PC-9 (cell line): Measurements from ENCODE around the gene KLF17. TPM values are rescaled to one million over a fixed set of nuclear protein-coding genes. Genes with fewer than 3 reads are reported as not detected.

Experiments
- BruUV-seq: library from RNA; stranded (reverse); fragments of 400-500 nt; replicated peaks from 2 replicates; lab custom pipeline; 2021; lab: Mats Ljungman, UMichigan
- CTCF ChIA-PET: fragments of 300-600 bp; sonication (Branson Sonifier 250); formaldehyde crosslinking; loops from one replicate; lab custom pipeline; 2022; ENCODE audit warnings: antibody characterized with exemption; lab: Charles Lee
- POLR2A ChIA-PET: fragments of 300-600 bp; sonication (Branson Sonifier 250); formaldehyde crosslinking; loops from one replicate; lab custom pipeline; 2022; ENCODE audit warnings: antibody characterized with exemption; ENCODE audit not compliant: unreplicated experiment; lab: Charles Lee
- DNase-seq, 2 experiments: peaks; one replicate each; pipeline versions ENCODE4 v3.0.0 to v3.0.0-alpha.2; 2015 to 2022; ENCODE audit warnings: mixed read lengths in 1 of 2
- H2AFZ ChIP-seq: fragments of 200-600 bp; sonication (generic); 2 replicates; pipeline ENCODE4 v1.8.1; 2017; ENCODE audit warnings: antibody characterized with exemption
- H3F3A ChIP-seq: fragments of 200-600 bp; sonication (generic); 2 replicates; pipeline ENCODE4 v1.8.1; 2017; ENCODE audit warnings: antibody characterized with exemption, mild to moderate bottlenecking, low read depth; ENCODE audit not compliant: insufficient read depth
- H3K27ac ChIP-seq: fragments of 200-600 bp; sonication (generic); 2 replicates; pipeline ENCODE4 v1.6.1; 2016; ENCODE audit warnings: mixed run types
- H3K27me3 ChIP-seq: fragments of 200-600 bp; sonication (generic); 2 replicates; pipeline ENCODE4 v1.6.1; 2016; ENCODE audit warnings: low read depth, mixed run types; ENCODE audit not compliant: insufficient read depth
- H3K36me3 ChIP-seq: fragments of 200-600 bp; sonication (generic); 2 replicates; pipeline ENCODE4 v1.6.1; 2016; ENCODE audit warnings: low read depth, mixed run types
- H3K4me1 ChIP-seq: fragments of 200-600 bp; sonication (generic); replicated peaks from 2 replicates; pipeline ENCODE4 v1.6.1; 2016; ENCODE audit warnings: mixed run types; ENCODE audit not compliant: insufficient read depth
- H3K4me2 ChIP-seq: fragments of 200-600 bp; sonication (generic); 2 replicates; pipeline ENCODE4 v1.6.1; 2017; ENCODE audit warnings: mixed run types
- H3K4me3 ChIP-seq: fragments of 200-600 bp; sonication (generic); 2 replicates; pipeline ENCODE4 v1.6.1; 2016; ENCODE audit warnings: mixed run types
- H3K79me2 ChIP-seq: fragments of 200-600 bp; sonication (generic); 2 replicates; pipeline ENCODE4 v1.6.1; 2017; ENCODE audit warnings: low read depth, mixed run types
- H3K9me2 ChIP-seq: fragments of 200-600 bp; sonication (generic); 2 replicates; pipeline ENCODE4 v1.8.1; 2017; ENCODE audit warnings: mild to moderate bottlenecking; ENCODE audit not compliant: insufficient read depth
- H3K9me3 ChIP-seq: fragments of 200-600 bp; sonication (generic); 2 replicates; pipeline ENCODE4 v1.8.1; 2016; ENCODE audit warnings: low read depth; ENCODE audit not compliant: insufficient read depth
- H4K20me1 ChIP-seq: fragments of 200-600 bp; sonication (generic); 2 replicates; pipeline ENCODE4 v1.8.1; 2017; ENCODE audit not compliant: insufficient read depth
- EZH2 ChIP-seq: fragments of 200-600 bp; sonication (generic); IDR thresholded peaks from 2 replicates; pipeline ENCODE4 v1.8.0; 2017; ENCODE audit warnings: antibody characterized with exemption, low read depth
- intact Hi-C: fragments of 100-400 bp; cut with micrococcal nuclease; formaldehyde crosslinking; loops from one replicate; pipeline ENCODE4 v1.10.0; 2022; ENCODE audit not compliant: unreplicated experiment
- total RNA-seq: library from RNA; stranded (reverse); gene quantifications from 2 replicates; pipeline ENCODE4 v1.2.3, GENCODE V29; 2021
- TF ChIP-seq, protein P1 (sequence below): fragments of 200-600 bp; sonication (generic); conservative IDR thresholded peaks from 2 replicates; pipeline ENCODE4 v1.6.1; 2017; ENCODE audit warnings: mixed run types, antibody characterized with exemption, mild to moderate bottlenecking, moderate library complexity

Gene KLF17
- total RNA-seq, 1 experiment from 2014 or later = not detected

DNA sequence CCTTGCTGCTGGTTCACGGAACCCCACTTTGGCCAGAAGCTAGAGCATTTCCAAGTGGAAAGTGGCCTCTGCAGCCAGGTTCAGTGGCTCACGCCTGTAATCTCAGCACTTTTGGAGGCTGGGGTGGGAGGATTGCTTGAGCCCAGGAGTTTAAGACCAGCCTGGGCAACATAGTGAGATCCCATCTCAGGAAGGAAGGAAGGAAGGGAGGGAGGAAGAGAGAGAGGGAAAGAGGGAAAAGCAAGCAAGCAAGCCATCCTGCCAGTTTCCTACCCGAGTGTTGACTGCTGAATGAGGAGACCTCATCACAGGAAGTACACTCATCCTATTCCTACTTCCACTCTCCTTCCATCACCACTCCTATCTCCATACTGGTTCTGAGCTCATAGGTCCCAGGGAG is 12.8 kb upstream of the KLF17 start:
- Histone ChIP-seq H3K79me2 (no peaks in the 10 kb centered on the region), H3K9me3 (no peaks in the 10 kb centered on the region), H2AFZ (no peak overlapping the region), H3K4me1 (no peaks in the 10 kb centered on the region), H3K4me2 (no peak overlapping the region), H3F3A (peaks cover 3% of the 10 kb centered on the region; the same call in 1 of the 2 replicates), H3K4me3 (no peak overlapping the region), H3K27me3 (no peaks in the 10 kb centered on the region), H3K9me2 (no peaks in the 10 kb centered on the region), H4K20me1 (no peaks in the 10 kb centered on the region), H3K27ac (no peak overlapping the region), H3K36me3 (no peaks in the 10 kb centered on the region)
- no peak for DNase-seq
- TF ChIP-seq, protein P1, sequence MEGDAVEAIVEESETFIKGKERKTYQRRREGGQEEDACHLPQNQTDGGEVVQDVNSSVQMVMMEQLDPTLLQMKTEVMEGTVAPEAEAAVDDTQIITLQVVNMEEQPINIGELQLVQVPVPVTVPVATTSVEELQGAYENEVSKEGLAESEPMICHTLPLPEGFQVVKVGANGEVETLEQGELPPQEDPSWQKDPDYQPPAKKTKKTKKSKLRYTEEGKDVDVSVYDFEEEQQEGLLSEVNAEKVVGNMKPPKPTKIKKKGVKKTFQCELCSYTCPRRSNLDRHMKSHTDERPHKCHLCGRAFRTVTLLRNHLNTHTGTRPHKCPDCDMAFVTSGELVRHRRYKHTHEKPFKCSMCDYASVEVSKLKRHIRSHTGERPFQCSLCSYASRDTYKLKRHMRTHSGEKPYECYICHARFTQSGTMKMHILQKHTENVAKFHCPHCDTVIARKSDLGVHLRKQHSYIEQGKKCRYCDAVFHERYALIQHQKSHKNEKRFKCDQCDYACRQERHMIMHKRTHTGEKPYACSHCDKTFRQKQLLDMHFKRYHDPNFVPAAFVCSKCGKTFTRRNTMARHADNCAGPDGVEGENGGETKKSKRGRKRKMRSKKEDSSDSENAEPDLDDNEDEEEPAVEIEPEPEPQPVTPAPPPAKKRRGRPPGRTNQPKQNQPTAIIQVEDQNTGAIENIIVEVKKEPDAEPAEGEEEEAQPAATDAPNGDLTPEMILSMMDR = no peak
- TF ChIP-seq EZH2 = no peak
- CTCF ChIA-PET = interaction anchor here (0.6 kb wide), 1 partner anchor 57 kb away, joined by 3 read pairs; no protein-coding TSS in a partner anchor
- intact Hi-C loops = no loop called here
- no TSS peak for BruUV-seq
- POLR2A ChIA-PET = interaction anchor here (0.6 kb wide), 1 partner anchor 506 kb away, joined by 3 read pairs; no protein-coding TSS in a partner anchor

GRCh38 chr1:44108241-44108640 is 10.4 kb upstream of the KLF17 start:
- H3K4me1 ChIP-seq = no peaks in the 10 kb centered on the region
- no peaks in the 10 kb centered on the region for H3K9me3 ChIP-seq
- no peak overlapping the region for H3K4me2 ChIP-seq
- ChIA-PET CTCF (no interaction called here), POLR2A (interaction anchor here (0.7 kb wide), 1 partner anchor 39 kb away, joined by 45 read pairs; no protein-coding TSS in a partner anchor)
- H3K27me3 ChIP-seq = no peaks in the 10 kb centered on the region
- no peak overlapping the region for H3K4me3 ChIP-seq
- intact Hi-C loops = no loop called here
- no peak overlapping the region for H2AFZ ChIP-seq
- BruUV-seq = no TSS peak
- H3F3A ChIP-seq = no peaks in the 10 kb centered on the region
- no peak for TF ChIP-seq EZH2
- TF ChIP-seq, protein P1 = no peak
- no peak overlapping the region for H3K27ac ChIP-seq
- H3K9me2 ChIP-seq = no peaks in the 10 kb centered on the region
- no peaks in the 10 kb centered on the region for H3K79me2 ChIP-seq
- DNase-seq = no peak
- H4K20me1 ChIP-seq = no peaks in the 10 kb centered on the region
- H3K36me3 ChIP-seq = no peaks in the 10 kb centered on the region

DNA sequence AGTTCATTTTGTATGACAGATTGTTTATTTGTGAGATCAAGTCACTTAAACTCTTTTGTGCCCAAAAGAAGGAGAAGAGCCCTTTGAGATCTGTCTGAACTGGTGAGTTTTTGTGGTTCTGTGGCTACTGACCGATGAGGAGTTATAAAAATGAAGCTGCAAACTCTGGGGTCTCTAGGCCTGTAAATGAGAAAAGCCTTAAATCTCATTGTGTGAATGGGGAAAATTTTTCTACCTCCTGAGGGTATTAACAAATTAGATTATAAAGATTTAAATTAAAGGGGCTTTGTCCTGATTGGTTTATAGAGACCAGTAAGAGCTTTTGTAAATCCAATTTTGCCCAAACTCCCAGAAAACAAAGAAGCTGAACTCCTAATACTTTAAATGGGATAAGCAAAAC is 9.7 kb upstream of the KLF17 start:
- TF ChIP-seq, protein P1 = no peak
- TF ChIP-seq EZH2 = no peak
- Histone ChIP-seq H3K9me2 (no peaks in the 10 kb centered on the region), H3K9me3 (no peaks in the 10 kb centered on the region), H3K4me3 (no peak overlapping the region), H3K4me2 (no peak overlapping the region), H3F3A (no peaks in the 10 kb centered on the region), H2AFZ (no peak overlapping the region), H4K20me1 (no peaks in the 10 kb centered on the region), H3K4me1 (no peaks in the 10 kb centered on the region), H3K27me3 (no peaks in the 10 kb centered on the region), H3K36me3 (no peaks in the 10 kb centered on the region), H3K27ac (no peak overlapping the region), H3K79me2 (no peaks in the 10 kb centered on the region)
- intact Hi-C loops = no loop called here
- POLR2A ChIA-PET = interaction anchor here (0.7 kb wide), 1 partner anchor 199 kb away, joined by 7 read pairs; no protein-coding TSS in a partner anchor
- no peak for DNase-seq
- no TSS peak for BruUV-seq
- CTCF ChIA-PET = interaction anchor here (0.9 kb wide), 1 partner anchor 14 kb away, joined by 4 read pairs; no protein-coding TSS in a partner anchor
